HepG2 (cell line): ENCODE results near the gene IRF5. TPM values are rescaled to one million over a fixed set of nuclear protein-coding genes. Genes with fewer than 3 reads are reported as not detected.

Experiments used
- ARNTL ChIP-seq: sonication (generic); formaldehyde crosslinking; IDR thresholded peaks from 2 replicates; pipeline ENCODE4 v1.4.0; 2020; ENCODE audit warnings: mild to moderate bottlenecking, missing genetic modification reagents
- CHCHD3 ChIP-seq: sonication (generic); formaldehyde crosslinking; IDR thresholded peaks from 2 replicates; pipeline ENCODE4 v1.8.0; 2022; ENCODE audit warnings: mild to moderate bottlenecking, missing genetic modification reagents, moderate library complexity
- polyA plus RNA-seq, 8 experiments: library from polyadenylated mRNA; depleted of rRNA in 3 of 8; stranded (reverse) in 7 of 8; unstranded in 1 of 8; fragments of >200 nt; fragmentation: Illumina TruSeq in 4 of 8; extraction: Trizol in 4 of 8; gene quantifications; 2 replicates each; pipeline versions ENCODE4 v1.2.1 to v1.2.3, GENCODE V29; 2011 to 2016; ENCODE audit warnings: low read depth in 4 of 8, missing spikeins in 1 of 8, mixed read lengths in 1 of 8; ENCODE audit not compliant: insufficient read depth in 1 of 8
- total RNA-seq, 5 experiments: library from RNA; depleted of rRNA; stranded (reverse); fragments of >200 nt; fragmentation: Illumina TruSeq; extraction: Trizol; gene quantifications; 2 replicates each; pipeline ENCODE4 v1.2.3, GENCODE V29; 2016; ENCODE audit warnings: low read depth in 1 of 5
- TF ChIP-seq, protein P1 (sequence below): sonication (generic); formaldehyde crosslinking; IDR thresholded peaks from 2 replicates; pipeline ENCODE4 v1.5.0; 2020; ENCODE audit warnings: mild to moderate bottlenecking, missing genetic modification reagents, borderline replicate concordance
- TF ChIP-seq, protein P2 (sequence below): IDR thresholded peaks from 2 replicates; pipeline ENCODE4 v1.4.0; 2020; ENCODE audit warnings: mild to moderate bottlenecking, missing genetic modification reagents
- TF ChIP-seq, protein P3 (sequence below): sonication (generic); formaldehyde crosslinking; IDR thresholded peaks from 2 replicates; pipeline ENCODE4 v1.4.0; 2020; ENCODE audit warnings: missing genetic modification reagents, borderline replicate concordance

Gene IRF5
- total and polyA plus RNA-seq, 2 of the 13 experiments (the other 11 are each of a cell fraction or from before 2014, with no cell fraction given): 2.0 to 2.9 TPM

DNA sequence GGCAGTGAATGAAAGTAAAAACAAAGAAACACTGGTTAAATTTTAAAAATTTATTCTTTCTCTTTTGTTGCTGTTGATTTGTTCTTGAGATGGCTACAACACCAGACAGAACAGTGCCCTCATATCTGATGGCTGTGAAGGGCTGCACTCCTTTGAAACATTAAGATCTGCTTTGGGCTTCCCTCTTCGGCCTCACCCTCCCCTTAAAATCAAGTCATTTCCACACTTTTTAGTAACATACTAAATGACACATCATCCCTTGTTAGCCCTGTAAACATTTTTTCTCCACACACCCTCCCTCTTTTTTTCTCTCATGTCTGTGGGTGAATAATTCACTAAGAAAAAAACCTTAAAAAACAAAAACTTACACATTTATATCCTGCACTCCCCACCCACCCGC lies 16.4 kb downstream of the IRF5 start (continued):
- TF ChIP-seq, protein P1, sequence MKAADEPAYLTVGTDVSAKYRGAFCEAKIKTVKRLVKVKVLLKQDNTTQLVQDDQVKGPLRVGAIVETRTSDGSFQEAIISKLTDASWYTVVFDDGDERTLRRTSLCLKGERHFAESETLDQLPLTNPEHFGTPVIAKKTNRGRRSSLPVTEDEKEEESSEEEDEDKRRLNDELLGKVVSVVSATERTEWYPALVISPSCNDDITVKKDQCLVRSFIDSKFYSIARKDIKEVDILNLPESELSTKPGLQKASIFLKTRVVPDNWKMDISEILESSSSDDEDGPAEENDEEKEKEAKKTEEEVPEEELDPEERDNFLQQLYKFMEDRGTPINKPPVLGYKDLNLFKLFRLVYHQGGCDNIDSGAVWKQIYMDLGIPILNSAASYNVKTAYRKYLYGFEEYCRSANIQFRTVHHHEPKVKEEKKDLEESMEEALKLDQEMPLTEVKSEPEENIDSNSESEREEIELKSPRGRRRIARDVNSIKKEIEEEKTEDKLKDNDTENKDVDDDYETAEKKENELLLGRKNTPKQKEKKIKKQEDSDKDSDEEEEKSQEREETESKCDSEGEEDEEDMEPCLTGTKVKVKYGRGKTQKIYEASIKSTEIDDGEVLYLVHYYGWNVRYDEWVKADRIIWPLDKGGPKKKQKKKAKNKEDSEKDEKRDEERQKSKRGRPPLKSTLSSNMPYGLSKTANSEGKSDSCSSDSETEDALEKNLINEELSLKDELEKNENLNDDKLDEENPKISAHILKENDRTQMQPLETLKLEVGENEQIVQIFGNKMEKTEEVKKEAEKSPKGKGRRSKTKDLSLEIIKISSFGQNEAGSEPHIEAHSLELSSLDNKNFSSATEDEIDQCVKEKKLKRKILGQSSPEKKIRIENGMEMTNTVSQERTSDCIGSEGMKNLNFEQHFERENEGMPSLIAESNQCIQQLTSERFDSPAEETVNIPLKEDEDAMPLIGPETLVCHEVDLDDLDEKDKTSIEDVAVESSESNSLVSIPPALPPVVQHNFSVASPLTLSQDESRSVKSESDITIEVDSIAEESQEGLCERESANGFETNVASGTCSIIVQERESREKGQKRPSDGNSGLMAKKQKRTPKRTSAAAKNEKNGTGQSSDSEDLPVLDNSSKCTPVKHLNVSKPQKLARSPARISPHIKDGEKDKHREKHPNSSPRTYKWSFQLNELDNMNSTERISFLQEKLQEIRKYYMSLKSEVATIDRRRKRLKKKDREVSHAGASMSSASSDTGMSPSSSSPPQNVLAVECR (CRISPR knock-in tag): no peak
- TF ChIP-seq, protein P2, sequence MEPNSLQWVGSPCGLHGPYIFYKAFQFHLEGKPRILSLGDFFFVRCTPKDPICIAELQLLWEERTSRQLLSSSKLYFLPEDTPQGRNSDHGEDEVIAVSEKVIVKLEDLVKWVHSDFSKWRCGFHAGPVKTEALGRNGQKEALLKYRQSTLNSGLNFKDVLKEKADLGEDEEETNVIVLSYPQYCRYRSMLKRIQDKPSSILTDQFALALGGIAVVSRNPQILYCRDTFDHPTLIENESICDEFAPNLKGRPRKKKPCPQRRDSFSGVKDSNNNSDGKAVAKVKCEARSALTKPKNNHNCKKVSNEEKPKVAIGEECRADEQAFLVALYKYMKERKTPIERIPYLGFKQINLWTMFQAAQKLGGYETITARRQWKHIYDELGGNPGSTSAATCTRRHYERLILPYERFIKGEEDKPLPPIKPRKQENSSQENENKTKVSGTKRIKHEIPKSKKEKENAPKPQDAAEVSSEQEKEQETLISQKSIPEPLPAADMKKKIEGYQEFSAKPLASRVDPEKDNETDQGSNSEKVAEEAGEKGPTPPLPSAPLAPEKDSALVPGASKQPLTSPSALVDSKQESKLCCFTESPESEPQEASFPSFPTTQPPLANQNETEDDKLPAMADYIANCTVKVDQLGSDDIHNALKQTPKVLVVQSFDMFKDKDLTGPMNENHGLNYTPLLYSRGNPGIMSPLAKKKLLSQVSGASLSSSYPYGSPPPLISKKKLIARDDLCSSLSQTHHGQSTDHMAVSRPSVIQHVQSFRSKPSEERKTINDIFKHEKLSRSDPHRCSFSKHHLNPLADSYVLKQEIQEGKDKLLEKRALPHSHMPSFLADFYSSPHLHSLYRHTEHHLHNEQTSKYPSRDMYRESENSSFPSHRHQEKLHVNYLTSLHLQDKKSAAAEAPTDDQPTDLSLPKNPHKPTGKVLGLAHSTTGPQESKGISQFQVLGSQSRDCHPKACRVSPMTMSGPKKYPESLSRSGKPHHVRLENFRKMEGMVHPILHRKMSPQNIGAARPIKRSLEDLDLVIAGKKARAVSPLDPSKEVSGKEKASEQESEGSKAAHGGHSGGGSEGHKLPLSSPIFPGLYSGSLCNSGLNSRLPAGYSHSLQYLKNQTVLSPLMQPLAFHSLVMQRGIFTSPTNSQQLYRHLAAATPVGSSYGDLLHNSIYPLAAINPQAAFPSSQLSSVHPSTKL: no peak
- TF ChIP-seq, protein P3, sequence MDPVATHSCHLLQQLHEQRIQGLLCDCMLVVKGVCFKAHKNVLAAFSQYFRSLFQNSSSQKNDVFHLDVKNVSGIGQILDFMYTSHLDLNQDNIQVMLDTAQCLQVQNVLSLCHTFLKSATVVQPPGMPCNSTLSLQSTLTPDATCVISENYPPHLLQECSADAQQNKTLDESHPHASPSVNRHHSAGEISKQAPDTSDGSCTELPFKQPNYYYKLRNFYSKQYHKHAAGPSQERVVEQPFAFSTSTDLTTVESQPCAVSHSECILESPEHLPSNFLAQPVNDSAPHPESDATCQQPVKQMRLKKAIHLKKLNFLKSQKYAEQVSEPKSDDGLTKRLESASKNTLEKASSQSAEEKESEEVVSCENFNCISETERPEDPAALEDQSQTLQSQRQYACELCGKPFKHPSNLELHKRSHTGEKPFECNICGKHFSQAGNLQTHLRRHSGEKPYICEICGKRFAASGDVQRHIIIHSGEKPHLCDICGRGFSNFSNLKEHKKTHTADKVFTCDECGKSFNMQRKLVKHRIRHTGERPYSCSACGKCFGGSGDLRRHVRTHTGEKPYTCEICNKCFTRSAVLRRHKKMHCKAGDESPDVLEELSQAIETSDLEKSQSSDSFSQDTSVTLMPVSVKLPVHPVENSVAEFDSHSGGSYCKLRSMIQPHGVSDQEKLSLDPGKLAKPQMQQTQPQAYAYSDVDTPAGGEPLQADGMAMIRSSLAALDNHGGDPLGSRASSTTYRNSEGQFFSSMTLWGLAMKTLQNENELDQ (CRISPR knock-in tag): no peak
- no peak for TF ChIP-seq CHCHD3 (CRISPR knock-in tag)
- TF ChIP-seq ARNTL (CRISPR knock-in tag): no peak
